Activated naive CD4-positive, alpha-beta T cell treated with anti-CD3 and anti-CD28 coated beads, Interleukin-2, amount 50 U/mL, for 16 hours (primary cell): ENCODE measurements around the gene LPAR3.

Source experiments
- DNase-seq: peaks from one replicate; pipeline ENCODE4 v3.0.0-alpha.2; 2020

Gene LPAR3

DNA sequence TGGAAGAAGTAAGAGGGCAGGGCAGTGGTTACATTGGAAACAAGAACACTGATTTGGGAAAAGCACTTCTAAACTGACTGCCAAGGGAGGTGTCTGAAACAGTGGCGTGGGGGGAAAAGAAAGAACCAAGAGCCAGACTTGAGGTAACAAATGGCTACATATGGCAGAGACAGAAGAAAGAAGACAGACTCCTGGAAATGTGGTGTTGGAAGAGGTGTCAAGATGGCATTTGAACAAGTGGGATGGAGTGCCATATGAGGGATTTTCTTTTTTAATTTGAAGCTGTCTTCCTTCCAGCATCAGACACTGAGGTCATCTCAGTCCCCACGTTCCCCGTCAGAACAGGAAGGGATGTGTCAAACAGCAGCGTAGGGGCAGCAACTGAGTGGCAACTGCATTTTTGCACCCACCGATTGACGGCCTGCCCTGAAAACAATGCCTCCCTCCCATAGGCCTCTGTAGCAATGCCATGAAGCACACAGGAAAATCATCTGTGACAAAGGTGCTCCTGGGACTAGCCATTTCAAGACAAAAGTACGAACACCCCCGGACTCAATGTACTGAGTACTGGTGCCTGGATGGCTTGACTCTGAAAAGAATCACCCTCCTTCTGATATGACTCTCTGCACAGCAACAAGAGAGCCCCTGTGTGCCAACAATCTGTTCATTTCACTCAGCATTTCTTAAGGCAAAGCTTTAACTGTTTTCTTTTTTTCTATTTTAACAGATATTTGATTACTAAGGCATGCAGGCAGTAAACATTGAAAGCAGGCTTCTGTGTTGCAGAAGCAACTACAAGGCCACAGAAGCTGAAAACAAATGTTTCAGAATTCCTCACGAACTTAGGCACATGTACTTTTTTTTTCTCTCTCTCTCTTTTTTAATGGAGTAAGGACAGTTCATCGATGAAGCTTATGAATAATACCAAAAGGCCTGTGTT lies 37.0 kb downstream of the LPAR3 start:
- DNase-seq: no peak

DNA sequence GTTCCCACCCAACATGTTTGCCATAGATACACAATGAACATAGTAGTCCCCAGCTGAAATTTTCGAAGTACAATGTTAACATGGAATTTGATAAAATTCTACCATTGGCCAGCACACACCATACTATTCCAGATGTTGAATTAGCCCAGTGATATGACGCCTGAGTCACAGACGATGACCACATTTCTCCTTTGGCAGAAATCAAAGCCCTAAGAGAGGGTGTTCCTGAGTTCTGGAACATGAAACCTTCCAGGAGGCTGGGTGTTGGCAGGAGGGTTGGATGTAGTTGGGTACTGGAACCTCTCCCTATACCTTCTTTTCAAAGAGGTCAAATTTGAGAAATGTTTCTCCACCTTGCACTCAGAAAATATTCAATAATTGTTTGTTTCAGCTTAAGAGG lies 37.8 kb downstream of the LPAR3 start:
- DNase-seq: no peak

DNA sequence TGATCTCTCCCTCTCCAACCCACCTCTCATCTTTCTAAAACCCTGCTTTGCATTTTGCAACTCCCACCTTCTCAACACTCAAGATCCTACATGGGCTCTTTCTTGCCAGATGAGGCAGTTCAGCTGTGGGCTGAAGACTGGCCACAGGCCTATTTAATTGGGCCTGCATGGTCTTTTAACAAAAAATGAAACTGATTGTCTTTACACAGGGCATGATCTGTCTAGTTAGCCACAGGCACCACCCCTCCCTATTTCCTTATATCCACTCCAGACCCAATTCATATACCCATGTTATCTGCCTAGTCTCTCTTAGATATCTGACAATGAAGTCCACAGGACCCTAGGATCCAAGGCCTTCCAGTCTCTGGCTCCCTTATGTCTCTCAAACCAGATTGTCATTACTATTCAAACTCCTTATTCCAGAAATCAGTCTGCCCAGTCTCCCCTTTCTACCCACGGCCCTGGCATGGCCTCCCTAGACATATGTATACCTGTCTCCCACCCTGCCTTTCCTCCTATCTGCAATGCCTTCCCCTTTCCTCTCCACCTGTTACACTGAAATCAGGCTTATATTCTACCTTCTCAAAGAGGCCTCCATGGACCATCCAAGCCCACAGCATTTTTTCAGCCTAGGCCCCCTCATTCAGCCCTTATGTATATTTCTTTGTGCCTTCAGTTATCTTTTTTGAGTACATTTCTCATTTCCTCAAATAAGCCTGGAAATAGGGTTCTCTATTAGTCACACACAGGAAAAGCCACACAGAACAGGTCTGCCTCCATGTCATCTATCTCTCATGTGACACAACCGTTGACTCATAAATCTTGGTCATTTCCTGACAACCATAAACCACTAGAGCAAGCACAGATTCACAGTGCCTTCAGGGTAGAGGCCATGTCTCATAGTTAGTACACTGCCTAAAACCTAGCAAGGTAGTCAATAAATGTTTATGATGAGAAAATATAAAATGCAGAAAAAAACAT lies 39.0 kb downstream of the LPAR3 start:
- peak; percentile 25 for DNase-seq

DNA sequence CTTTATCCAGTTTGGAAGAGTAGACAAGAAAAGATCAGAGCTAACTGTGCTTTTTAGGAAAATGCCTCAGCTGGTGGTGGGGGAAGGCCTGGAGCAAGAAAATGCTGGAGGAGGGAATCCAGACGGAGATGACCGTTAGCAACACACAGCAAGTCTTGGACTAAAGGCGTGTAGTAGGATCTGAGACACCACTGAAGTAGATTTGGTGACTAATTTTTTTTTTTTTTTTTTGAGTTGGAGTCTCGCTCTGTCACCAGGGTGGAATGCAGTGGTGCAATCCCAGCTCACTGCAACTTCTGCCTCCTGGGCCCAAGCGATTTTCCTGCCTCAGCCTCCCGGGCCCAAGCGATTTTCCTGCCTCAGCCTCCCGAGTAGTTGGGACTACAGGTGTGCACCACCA lies 41.2 kb downstream of the LPAR3 start:
- DNase-seq: no peak

DNA sequence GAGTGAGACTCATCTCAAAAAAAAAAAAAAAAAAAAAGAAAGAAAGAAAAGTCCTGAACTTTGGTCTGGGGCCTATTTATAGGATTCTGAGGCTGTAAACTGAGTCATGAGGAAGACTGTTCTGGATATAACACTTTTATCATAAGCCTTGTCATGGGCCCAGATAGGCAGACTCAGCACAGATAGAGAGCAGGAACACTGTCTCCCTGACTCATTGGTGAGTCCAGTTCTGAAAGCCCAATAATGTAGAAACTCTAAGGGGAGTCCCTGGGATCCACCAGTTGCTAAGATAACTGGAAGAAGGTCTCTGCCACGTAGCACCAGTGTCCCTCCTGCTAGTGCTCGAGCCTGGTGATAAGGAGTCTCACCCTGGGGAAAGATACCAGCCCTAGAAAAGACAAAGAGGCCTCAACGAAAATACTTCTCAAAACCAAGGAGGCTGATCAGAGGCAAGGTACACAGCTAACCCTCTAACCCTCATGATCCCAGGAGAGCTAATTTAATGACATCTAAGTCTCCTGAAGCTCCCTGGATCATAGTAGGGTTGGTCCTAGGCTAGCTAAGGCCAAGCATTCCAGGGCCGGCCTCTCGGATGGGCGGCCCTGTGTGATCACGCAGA lies 43.5 kb downstream of the LPAR3 start:
- no peak for DNase-seq

DNA sequence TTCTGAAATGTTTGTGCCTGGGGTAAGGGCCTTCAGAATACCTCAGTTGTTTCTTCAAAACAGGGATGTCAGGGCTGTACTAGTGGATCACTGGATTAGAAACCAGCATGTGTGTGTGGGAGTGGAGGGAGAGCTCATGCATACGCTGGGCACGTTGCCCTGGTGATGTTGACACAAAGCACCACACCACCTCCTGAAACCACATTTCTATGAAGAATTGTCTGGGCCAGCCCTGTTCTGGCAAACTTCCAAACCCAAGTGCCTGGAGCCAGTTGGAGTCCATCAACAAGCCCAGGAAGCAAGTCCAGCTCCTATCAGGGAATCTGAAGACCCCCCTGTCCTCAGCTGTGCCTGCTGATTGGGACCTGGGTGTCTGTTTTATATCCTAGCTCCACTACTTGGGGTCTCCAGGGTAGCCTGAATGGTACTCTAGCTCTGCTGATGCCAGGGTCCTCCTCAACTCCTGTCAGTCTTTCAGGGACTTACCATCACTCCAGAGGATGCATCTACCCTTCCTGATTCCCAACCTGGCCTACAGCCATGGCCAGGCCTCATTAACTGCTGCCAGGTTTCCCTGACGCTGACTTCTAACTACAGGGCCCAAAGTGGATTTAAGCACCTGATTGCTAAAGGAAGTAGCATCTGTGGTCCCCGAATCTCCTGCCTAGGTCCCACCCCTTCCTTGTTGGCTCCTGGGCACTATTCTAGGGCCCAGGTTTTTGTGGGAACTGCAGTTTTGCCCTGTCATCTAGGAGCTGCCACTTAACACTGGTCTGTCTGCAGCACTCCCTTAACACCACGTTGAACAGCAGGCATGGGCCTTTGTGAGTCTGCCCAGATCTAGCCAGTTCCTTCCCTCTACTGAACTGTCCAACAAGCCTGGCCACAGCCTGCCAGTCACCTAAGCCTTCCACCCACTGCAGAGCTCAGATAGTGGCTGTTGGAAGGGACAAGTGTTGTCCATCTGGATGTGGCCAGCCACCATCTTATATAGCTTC lies 45.5 kb downstream of the LPAR3 start:
- no peak for DNase-seq

DNA sequence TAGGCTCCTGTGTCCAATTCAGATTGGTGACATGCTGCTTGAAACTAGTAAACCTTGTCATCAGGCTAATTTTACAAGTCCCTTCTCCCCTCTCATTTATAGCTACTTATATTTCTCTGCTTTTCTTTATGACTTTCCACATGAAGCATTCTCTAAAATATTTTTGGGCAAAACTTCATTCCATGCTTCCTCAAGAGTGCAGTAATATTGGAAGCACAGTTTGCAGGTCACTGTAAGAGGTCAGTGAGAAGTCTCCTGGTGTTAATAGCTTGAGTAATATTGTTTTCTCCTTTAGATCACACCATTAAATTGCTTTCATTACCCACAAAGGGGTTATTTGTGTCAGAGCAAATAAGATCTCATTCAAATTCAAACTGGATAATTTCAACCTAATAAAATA lies 46.6 kb downstream of the LPAR3 start:
- no peak for DNase-seq

DNA sequence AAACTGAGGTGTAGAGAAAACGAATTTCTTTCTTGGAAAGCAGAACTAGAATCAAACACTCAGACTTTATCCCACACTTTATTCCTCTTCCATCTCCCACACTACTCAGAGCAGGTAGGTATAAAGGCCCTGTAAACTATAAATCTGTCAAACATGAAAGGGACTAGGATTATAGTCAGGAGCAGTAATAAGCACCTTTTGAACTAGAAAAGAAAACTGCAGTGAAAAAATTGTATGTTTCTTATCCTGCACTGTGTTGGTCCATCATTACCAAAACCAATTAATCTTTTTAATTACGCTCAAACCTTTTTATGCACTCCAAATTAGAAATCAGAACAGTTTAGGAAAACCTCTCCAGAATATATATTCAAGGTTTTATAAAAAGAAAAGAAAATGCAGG lies 47.6 kb downstream of the LPAR3 start:
- DNase-seq: no peak

DNA sequence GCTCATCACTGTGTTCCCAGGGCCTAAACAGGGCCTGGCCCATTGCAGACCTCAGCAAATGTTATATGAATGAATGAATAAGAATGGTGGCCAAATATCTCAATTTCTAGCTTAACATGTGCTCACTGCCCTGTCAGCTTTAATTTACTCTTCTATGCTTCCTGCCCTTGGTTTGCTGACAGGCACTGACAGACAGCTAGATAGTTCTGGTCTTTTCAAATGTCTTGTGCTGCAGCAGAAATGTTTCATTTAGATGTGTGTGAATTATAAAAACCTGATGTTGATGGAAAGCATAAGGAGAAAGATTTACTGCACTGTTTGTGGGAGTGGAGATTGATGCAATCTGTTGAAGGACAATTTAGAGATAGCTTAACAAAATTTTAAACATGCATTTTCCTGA lies 48.9 kb downstream of the LPAR3 start:
- no peak for DNase-seq

DNA sequence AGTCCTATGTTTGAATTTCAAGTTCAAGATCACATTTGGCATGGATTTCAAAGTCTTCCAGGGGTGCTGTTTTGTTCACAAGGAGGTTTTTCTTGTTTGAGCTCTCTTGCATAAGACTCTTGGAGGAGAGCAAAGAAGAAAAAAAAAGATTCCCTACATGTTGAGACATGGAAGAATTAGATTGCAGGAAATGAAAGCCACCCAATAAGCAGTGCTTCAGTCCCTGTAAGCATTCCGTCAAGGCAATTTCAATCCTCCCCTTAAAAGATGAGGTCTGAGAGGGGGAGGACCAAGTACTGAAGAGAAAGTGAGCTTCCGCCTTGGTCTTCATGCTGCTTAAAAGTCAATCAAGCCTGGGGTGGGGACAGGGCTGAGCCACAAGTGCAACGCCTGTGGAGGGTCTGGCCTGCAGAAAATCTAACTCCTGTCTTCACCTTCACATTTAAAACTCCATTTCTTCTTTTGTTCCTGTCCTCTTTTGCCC lies 50.2 kb downstream of the LPAR3 start:
- no peak for DNase-seq

DNA sequence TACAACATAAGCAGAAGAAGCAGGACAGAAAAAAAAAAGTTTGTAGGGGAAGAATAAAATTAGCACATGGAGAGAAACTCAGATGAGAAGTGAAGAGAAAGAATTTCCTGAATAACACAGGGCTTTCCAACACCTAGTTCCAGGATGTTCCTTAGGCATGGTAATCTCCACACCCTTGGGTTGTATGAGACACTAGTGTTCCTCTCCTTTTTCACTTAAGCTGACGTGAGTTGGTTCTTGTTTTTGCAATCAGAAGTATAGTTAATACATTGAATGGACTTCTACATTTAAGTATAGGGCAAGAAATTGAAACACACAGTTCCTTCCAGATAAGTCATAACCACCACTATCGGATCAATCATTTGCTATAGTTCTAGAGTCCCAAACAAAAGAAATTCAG lies 51.0 kb downstream of the LPAR3 start:
- no peak for DNase-seq

DNA sequence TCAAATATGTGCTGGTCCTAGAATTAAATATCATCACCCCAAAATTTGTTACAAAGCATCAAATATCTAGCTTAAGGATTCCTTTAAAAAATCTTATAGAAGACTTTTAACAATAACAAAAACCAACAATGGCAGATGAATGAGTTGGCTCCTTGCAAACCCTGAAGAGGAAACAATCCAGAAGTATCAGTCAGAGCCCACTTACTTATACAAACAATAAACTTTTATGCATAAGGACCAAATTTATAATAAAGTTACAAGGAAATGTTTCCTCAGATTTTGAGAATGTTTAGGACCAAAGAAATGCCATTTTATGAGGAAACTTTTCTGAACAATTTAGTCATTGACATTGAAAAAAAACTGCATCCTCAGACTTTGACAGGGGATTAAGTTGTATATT lies 52.7 kb downstream of the LPAR3 start:
- no peak for DNase-seq

DNA sequence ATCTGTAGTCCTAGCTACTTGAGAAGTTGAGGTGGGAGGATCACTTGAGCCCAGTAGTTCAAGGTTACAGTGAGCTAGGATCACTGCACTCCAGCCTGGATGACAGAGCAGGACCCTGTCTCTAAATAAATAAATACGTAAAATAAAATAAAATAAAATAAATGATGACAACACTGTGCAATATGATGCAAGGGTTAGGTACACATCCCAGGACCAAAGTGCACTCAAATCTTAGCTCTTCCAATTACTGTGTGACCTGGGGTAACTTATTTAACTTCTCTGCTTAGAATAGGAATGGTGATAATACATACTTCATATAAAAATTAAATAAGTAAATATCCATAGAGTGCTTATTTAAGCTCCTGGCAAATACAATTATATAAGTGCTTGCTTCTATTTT lies 53.5 kb downstream of the LPAR3 start:
- DNase-seq: no peak

DNA sequence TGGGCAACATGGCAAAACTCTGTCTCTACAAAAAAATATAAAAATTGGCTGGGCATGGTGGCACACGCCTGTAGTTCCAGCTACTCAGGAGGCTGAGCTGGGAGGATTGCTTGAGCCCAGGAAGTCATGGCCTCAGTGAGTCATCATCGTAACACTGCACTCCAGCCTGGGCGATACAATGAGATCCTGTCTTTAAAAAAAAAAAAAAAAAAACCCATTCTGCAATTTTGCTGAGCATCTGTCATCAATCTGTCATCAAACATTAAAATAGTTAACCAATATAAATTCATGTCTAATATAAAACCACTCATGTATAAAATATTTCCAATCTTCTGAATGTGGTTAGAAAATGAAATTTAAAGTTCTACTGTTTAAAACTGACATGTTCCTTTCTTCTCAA lies 56.9 kb downstream of the LPAR3 start:
- no peak for DNase-seq

DNA sequence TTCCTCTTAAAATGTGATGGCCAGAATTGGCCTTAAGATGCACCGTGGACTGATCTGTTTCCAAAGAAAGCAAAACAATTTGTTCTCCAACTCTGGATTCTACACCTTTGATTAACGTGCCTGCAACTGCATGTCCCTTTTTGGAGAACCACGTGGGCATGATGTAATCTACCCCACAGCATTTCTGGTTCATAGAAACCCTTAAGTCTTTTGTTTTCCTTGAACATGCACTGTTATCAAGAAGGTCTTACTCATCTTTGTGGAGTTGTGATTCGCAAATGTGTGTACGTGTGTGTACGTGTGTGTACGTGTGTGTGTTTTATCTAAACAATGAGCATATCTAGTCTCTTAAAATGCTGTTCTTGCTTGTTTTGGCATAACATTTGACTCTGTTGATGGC lies 57.8 kb downstream of the LPAR3 start:
- DNase-seq: no peak

DNA sequence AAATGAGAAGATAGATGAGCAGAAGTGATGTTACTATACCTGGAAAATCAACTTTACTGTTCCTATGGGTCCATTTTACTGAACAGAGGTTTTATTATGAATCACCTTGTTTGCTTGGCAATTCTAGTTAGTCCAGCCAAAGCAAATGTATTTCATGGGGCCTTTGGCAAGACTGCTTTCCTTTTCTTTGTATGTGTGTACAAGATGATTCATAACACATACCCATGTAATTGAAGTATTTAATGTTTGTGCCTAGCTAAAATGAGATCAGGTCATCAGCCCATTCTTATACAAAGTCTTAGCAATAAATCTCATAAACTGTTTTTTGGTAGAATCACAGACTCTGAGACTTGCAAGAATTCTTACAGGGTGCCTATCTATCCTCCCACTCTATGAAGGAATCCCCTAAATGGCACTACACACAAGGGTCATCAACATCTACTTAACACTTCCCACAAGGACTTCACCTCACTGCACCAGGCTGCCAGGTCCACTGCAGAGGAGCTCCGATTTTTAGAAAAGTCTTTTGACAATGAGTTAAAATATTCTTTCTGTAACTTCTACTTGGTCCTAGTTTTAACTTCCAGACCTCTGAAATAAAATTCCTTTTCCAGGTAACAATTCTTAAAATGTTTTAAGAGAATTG lies 58.5 kb downstream of the LPAR3 start:
- DNase-seq: no peak

DNA sequence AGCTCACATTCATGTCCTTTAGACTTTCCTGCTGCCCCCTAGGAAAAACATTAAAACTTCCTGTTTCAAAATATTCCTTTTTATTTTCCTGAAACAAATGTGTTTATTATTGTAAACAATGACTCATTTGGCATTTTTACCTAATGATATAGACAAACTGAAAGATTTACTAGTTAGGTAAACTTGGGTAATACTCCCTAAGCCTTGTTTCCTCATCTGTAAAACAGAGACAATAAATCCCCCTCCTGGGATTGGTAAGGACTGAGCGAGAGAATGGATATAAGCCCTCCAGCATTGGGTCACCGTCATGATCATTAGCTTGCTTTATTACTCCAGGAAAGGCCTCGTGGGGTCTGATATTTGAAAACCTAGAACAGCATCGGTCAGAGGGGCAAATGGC lies 59.8 kb downstream of the LPAR3 start:
- no peak for DNase-seq

DNA sequence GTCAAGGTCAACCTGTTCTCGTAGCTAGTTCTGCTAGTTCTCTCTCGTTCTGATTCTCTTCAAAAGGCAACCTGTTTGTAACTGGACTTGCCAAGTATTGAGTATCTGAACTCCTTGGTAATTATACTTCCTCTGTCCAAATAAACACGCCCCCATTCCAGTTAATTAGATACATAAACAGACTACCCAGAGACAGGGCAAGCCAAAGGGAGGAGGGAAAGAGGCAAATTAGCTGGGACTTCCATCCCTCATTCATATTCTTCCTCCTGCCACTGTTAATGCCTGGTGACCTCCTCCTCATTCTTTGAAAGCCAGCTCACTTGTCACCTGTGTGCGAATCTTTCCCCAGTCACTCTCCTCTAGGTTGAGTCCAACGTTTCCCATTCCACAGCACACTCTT lies 62.9 kb downstream of the LPAR3 start:
- no peak for DNase-seq

DNA sequence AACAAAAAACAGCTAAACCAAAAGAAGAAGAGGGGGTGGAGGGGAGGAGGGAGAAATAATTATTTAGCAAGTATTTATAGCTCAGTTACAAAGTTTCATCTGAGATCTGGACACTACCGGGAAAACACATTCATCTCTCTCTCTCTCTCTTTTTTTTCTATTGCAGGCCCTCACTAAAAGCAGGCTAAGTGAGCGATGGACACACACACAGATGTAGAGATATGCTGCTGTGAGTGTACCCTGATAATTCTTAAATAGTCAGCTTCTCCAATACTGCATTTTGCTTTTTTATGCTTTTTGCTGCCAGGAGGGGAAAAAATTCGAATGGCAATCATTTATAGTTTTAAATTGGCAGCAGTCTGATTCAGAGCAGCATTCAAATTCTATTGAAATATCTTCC lies 65.0 kb downstream of the LPAR3 start:
- DNase-seq: no peak

DNA sequence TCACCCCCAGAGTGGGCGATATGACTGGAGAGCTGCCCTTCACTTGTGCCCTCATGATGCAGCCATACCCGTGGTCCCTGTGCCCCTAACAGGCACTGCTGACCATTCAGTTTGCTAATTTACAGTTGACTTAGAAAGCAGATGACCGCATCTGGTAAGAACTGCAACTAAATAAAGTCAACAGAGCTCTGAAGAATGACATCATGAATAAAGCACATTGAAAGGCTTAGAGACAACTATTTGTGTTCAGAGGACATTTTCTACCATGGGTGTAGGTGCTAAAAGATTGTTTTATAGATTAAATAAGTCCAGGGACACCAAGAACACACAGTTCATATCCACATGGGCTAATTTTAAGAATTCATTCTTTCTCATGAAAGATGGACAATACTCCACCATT lies 65.5 kb downstream of the LPAR3 start:
- DNase-seq: no peak

DNA sequence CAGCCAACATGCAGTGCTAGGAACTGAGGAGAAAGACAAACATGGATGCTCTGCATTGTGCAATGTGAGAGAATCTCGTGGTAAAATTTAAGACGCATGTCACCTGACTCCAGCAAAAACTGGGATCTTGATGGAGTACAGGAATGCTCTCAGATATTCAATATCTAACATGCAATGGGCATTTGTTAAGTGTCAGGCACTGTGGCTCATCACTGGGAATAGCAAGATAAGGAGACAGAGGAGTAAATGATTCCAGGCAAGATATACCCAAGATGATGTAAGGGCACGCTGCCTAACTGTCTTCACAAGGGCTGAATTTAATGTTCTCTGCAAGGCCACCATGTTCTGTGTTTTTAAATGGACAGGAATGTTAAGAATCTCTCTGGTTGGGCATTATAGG lies 67.8 kb downstream of the LPAR3 start:
- no peak for DNase-seq
